GM13977 (cell line): ENCODE data around the gene SPATS2.
"Not testable (repeated sequence)": the region's sequence is repeated elsewhere in the genome, so short reads cannot be mapped to it uniquely, and the experiment has no call there.

Source experiments
- DNase-seq: peaks from one replicate; pipeline ENCODE4 v3.0.0; 2012; ENCODE audit warnings: low spot score
- CTCF ChIP-seq: IDR thresholded peaks from 2 replicates; pipeline ENCODE4 v1.5.1; 2012; ENCODE audit warnings: mild to moderate bottlenecking, control low read depth; ENCODE audit not compliant: insufficient read depth; ENCODE audit errors: extremely low read depth, missing control alignments
- in situ Hi-C: fragments of 300-500 bp; cut with MboI; formaldehyde crosslinking; loops from one replicate; pipeline ENCODE4 v1.12.0; 2022; ENCODE audit warnings: low sequenced_read_pairs, low pct_unique_long_range_greater_than_20kb, mixed read lengths, inconsistent platforms; ENCODE audit not compliant: unreplicated experiment

SPATS2 gene

GRCh38 chr12:49369411-49370145 is 2.3 kb downstream of the SPATS2 start:
- DNase-seq = peak; percentile 67
- TF ChIP-seq CTCF = peak; percentile 39
- in situ Hi-C loops = no loop called here

GRCh38 chr12:49370539-49370938 is 3.3 kb downstream of the SPATS2 start:
- in situ Hi-C loops = no loop called here
- TF ChIP-seq CTCF = no peak
- DNase-seq = no peak

DNA sequence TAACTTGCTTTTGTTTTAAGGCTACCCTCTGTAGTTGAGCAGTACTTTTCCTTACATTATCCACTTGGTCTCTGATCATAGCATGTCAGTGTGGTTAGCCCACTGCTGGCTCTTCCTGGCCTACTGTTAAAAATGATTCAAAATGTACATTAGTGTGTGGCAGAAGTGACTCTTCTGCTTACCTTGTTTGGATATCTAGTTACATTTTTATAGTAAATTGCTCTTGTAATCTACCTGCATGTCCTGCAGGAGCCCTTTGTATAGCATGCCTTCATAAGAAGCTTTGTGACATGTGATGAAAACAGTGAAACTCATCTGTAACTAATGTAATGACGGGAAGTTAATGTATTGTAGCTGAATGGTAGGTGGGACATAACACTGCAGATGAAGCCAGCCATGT is 8.1 kb downstream of the SPATS2 start:
- no peak for TF ChIP-seq CTCF
- no peak for DNase-seq
- in situ Hi-C loops = no loop called here

DNA sequence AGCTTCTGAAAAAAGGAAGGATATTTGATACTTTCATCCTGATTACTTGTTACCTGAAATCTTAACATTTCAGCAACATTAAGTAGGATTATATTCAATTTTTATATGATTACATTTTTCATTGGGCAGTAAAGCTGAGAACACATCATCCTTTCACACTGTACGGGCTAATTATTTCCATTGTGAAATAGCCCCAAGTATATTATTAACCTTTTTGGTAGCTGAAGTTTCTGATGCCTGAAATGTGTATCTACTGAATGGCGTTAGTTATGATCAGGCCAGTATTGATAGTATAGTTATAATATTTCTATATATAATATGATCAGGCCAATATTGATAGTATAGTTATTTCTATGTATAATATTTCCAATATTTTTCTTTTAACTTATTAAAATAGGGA is 10.1 kb downstream of the SPATS2 start:
- DNase-seq = no peak
- in situ Hi-C loops = no loop called here
- no peak for TF ChIP-seq CTCF

- in situ Hi-C loops, DNase-seq: not testable (repeated sequence)
These were observed 12.9 kb downstream of the SPATS2 start for GRCh38 chr12:49380184-49380583.

- in situ Hi-C loops = no loop called here
- DNase-seq = no peak
- TF ChIP-seq CTCF = peak; percentile 13
These were observed 21.6 kb downstream of the SPATS2 start for GRCh38 chr12:49388682-49389386.

DNA sequence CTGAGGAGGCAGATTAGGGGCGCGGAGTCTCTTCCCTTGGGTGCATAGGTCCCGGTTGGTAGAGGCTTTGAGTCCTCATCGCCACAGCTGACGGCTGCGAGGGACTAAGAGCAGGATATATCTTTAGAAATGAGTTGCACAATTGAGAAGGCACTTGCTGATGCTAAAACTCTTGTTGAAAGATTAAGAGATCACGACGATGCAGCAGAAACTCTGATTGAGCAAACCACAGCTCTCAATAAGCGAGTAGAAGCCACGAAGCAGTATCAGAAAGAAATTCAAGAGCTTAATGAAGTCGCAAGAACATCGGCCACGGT is 22.1 kb downstream of the SPATS2 start:
- no peak for DNase-seq
- in situ Hi-C loops = no loop called here
- TF ChIP-seq CTCF = no peak
